Esophagus squamous epithelium (tissue), 5 donors: ENCODE measurements around the gene CELF3. TPM values are rescaled to one million over a fixed set of nuclear protein-coding genes. Genes with fewer than 3 reads are reported as not detected.

Experiments
- DNase-seq: peaks from one replicate; lab custom pipeline; 2025; lab: John Stamatoyannopoulos, UW
- H3K27ac ChIP-seq, 4 donors: fragments of 200-600 bp; sonication (generic); one replicate each; pipeline ENCODE4 v1.5.1; 2016 to 2019; ENCODE audit warnings: mild to moderate bottlenecking in 1 of 4
- H3K27me3 ChIP-seq, 4 donors: fragments of 200-600 bp; sonication (generic); 1 replicate in 3 of 4; 2 replicates in 1 of 4; pipeline versions ENCODE4 v1.5.1 to v1.6.0; 2017 to 2021; ENCODE audit warnings: antibody characterized with exemption in 1 of 4
- H3K36me3 ChIP-seq, 3 donors: fragments of 200-600 bp; sonication (generic); one replicate each; pipeline ENCODE4 v1.5.1; 2016 to 2019
- H3K4me1 ChIP-seq, 3 donors: fragments of 200-600 bp; sonication (generic); one replicate each; pipeline ENCODE4 v1.5.1; 2017 to 2019
- H3K4me3 ChIP-seq, 4 donors: fragments of 200-600 bp; sonication (generic); 1 replicate in 3 of 4; 2 replicates in 1 of 4; pipeline ENCODE4 v1.5.1; 2016 to 2019; ENCODE audit warnings: mild to moderate bottlenecking in 2 of 4, moderate library complexity in 1 of 4
- H3K9me3 ChIP-seq, 3 donors: fragments of 200-600 bp; sonication (generic); one replicate each; pipeline ENCODE4 v1.5.1; 2016 to 2019
- POLR2A ChIP-seq, 4 donors: fragments of 450-650 bp; IDR thresholded peaks; one replicate each; pipeline ENCODE4 v1.6.1; 2017; ENCODE audit warnings: antibody characterized with exemption in 4 of 4, mild to moderate bottlenecking in 4 of 4, moderate library complexity in 3 of 4
- WGBS, 2 donors: methylation state at CpG; one replicate each; pipeline ENCODE4 v1.1.5; 2018; 5-methylcytosine and 5-hydroxymethylcytosine counted together
- intact Hi-C: fragments of 100-400 bp; cut with DNase I; formaldehyde crosslinking; loops from one replicate; pipeline ENCODE4 v1.15.0; 2022
- total RNA-seq, 4 donors: library from RNA; depleted of rRNA; stranded (reverse); fragments of >200 nt; gene quantifications; one replicate each; pipeline ENCODE4 v1.1.0, GENCODE V29; 2016
- TF ChIP-seq, protein P1 (sequence below), 6 experiments: fragments of 450-650 bp in 4 of 6; fragments of 200-600 bp in 2 of 6; sonication (generic) in 2 of 6; IDR thresholded peaks; one replicate each; pipeline ENCODE4 v1.5.1; 2016 to 2019; ENCODE audit warnings: antibody characterized with exemption in 6 of 6, mild to moderate bottlenecking in 4 of 6, moderate library complexity in 4 of 6
- donor health status: DM: yes; HTN: yes; CAD: no.

The CELF3 gene
- total RNA-seq, 4 donors from 2014 or later = 0.19 TPM; not detected in 3

DNA sequence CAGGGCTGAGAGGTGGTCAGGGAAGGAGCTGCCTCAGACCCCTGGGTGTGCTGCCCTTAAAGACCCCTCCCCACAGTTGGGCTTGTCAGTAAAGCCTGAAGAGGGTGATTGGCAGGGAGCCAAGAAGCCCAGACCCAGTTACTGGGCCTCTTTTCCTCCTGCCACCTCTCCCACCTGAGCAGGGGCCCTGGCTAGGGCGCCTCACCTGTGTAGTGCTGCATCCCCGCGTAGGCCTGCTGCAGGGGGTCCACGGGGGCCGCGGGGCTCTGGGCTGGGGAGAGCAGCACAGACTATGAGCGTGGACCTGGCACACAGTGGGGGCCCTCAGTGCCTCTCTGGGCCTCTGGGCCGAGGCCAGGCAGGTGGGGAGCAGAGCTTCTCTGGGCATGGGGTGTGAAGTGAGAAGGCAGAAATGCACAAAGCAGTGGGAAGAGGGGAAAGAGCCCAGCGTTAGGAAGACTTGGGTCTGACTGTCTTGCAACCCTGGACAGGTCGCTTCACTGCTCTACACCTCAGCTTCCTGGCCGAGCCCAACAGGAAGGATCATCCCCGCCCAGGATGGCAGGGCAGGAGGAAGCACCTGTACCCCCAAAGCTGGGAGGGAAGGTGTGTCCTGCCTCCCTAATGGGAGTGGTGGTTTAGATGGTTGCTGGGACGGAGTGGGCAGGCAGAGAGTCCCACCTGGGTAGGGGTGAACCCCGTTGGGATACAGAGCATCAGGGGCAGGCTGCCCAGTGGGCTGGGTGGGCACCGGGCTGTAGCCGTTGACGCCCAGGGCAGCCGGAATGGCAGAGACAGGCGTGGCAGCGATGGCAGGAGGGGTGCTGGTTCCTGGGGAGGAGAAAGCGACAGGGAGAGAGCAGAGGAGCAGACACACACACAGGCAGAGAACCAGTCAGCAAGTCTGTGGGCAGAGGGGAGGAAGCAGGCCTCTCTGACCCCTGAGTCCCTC lies 9.9 kb downstream of the CELF3 start:
- Histone ChIP-seq H3K9me3 (no peaks in the 10 kb centered on the region), H3K4me1 (no peaks in the 10 kb centered on the region), H3K36me3 (peaks cover 0 to 7% (median 0%) of the 10 kb centered on the region in 3 donors), H3K27ac (no peak overlapping the region), H3K4me3 (no peak overlapping the region), H3K27me3 (peaks cover 0 to 7% (median 0%) of the 10 kb centered on the region in 4 donors)
- intact Hi-C loops = no loop called here
- 71 to 77% methylated on average over 7 to 12 of the region's 21 CpGs for WGBS, 2 donors
- TF ChIP-seq POLR2A (IDR thresholded peaks at IDR 0.05) = no peak
- TF ChIP-seq, protein P1, sequence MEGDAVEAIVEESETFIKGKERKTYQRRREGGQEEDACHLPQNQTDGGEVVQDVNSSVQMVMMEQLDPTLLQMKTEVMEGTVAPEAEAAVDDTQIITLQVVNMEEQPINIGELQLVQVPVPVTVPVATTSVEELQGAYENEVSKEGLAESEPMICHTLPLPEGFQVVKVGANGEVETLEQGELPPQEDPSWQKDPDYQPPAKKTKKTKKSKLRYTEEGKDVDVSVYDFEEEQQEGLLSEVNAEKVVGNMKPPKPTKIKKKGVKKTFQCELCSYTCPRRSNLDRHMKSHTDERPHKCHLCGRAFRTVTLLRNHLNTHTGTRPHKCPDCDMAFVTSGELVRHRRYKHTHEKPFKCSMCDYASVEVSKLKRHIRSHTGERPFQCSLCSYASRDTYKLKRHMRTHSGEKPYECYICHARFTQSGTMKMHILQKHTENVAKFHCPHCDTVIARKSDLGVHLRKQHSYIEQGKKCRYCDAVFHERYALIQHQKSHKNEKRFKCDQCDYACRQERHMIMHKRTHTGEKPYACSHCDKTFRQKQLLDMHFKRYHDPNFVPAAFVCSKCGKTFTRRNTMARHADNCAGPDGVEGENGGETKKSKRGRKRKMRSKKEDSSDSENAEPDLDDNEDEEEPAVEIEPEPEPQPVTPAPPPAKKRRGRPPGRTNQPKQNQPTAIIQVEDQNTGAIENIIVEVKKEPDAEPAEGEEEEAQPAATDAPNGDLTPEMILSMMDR (IDR thresholded peaks at IDR 0.05) = no peak
- DNase-seq = no peak

DNA sequence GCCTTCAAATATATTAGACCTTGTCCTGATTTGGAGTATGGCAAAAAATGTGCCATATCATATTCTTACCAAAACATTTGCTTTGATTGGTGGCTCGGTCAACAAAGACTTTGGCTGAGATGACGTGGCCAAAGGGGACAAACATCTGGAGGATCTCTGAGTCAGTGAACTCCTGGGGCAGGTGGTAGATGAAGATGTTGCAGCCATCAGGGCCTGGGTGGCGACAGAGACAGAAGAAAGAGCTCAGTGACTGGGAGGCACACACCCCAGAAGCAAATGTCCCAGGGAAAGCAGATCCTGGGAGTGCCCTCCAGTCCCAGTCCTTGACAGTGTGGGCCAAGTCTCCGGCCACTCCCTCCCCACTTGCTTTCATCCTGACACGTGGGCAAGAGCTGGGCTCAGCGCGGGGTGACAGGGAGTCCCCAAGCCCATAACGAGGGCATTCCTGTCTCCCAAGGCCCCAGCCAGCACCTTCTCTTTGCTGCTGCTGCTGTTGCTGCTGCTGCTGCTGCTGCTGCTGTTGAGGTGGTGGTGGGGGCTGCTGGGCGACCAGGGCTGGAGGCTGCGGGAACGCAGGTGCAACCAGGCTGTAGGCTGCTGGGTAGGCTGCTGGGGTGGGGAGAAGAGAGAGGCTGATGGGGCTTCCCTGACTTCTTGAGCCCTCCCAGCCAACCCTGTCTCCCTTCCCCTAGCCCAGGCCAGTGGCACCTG lies 10.7 kb downstream of the CELF3 start:
- Histone ChIP-seq H3K27me3 (no peaks in the 10 kb centered on the region), H3K36me3 (peaks cover 0 to 16% (median 0%) of the 10 kb centered on the region in 3 donors), H3K4me3 (no peak overlapping the region), H3K27ac (no peak overlapping the region), H3K9me3 (no peaks in the 10 kb centered on the region), H3K4me1 (no peaks in the 10 kb centered on the region)
- 57% methylated on average over 7 to 8 of the region's 11 CpGs for WGBS, 2 donors
- no peak for TF ChIP-seq POLR2A (IDR thresholded peaks at IDR 0.05)
- TF ChIP-seq, protein P1 (IDR thresholded peaks at IDR 0.05) = no peak
- no peak for DNase-seq
- intact Hi-C loops = no loop called here

DNA sequence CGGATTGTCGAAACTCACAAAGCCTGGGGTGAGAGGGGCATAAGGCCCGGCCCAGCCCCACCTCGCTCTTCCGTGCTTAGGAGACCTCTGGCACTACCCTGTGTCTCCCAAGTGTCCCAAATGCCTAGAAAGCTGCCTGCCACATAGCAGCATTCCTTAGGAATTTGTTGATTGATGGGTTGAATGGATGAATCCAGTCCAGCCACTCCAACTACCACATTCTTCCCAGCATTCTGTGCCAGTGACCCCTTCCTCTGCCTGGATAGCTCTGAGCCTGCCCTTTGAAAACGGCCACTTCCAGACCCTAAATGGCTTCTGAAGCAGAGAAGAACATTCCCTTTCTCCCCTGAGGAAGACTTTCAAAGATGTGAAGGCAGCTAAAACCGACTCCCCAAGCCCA lies 11.5 kb downstream of the CELF3 start:
- intact Hi-C loops = no loop called here
- no peaks in the 10 kb centered on the region for H3K27me3 ChIP-seq
- no peaks in the 10 kb centered on the region for H3K9me3 ChIP-seq
- 82 to 90% methylated on average over 7 of the region's 7 CpGs for whole genome bisulfite sequencing, 2 donors
- DNase-seq = no peak
- H3K4me3 ChIP-seq = no peak overlapping the region
- H3K27ac ChIP-seq = no peak overlapping the region
- H3K4me1 ChIP-seq = no peaks in the 10 kb centered on the region
- no peak for TF ChIP-seq POLR2A (IDR thresholded peaks at IDR 0.05)
- peaks cover 0 to 23% (median 0%) of the 10 kb centered on the region in 3 donors for H3K36me3 ChIP-seq

DNA sequence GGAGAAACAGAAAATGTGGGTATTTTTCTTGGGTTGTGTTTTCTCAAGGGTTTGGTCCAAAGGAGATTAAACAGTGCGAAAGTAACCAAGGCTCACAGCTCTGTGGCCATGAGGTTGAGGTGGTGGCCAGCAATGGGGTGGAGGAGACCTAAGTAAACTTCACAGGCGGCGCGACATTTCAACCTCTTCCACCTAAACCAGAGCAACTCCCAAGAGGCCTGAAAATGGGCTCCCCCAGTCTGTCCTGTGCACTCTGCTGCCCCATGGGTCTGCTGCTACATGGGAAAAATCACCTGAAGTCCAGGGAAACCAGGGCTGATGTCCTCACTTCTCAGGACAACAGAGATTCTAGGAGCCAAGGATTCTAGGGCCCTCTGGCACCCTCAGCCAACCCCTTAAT lies 12.4 kb downstream of the CELF3 start:
- DNase-seq = no peak
- Histone ChIP-seq H3K27ac (no peak overlapping the region), H3K4me3 (no peak overlapping the region), H3K36me3 (peaks cover 0 to 32% (median 3%) of the 10 kb centered on the region in 3 donors), H3K27me3 (no peaks in the 10 kb centered on the region), H3K9me3 (no peaks in the 10 kb centered on the region), H3K4me1 (no peaks in the 10 kb centered on the region)
- intact Hi-C loops = no loop called here
- TF ChIP-seq, protein P1 (IDR thresholded peaks at IDR 0.05) = no peak
- no peak for TF ChIP-seq POLR2A (IDR thresholded peaks at IDR 0.05)
- 71 to 100% methylated on average over 4 of the region's 4 CpGs for WGBS, 2 donors

DNA sequence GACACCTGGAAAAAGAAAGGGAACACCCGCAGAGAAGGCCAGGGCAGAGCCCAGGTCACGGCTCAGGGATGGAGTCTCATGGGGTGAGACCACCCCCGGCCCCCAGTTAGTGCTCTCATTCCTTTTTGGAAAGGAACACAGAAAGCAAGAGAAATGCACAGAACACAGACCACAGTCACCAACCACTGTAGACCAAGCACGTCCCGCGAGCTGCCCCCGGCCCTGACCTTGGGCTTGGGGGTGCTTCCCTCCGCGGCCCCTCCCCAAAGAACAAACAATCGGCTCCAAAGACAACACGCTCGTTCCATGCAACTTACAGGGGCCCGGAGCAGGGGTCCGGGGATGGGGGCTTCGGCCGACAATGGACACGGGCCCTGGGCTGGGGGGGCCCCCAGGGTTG lies 12.8 kb downstream of the CELF3 start:
- Histone ChIP-seq H3K27me3 (no peaks in the 10 kb centered on the region), H3K36me3 (peaks cover 0 to 37% (median 7%) of the 10 kb centered on the region in 3 donors), H3K4me1 (no peaks in the 10 kb centered on the region), H3K9me3 (no peaks in the 10 kb centered on the region), H3K4me3 (no peak overlapping the region), H3K27ac (no peak overlapping the region)
- intact Hi-C loops = no loop called here
- no peak for TF ChIP-seq POLR2A (IDR thresholded peaks at IDR 0.05)
- TF ChIP-seq, protein P1 (IDR thresholded peaks at IDR 0.05) = no peak
- WGBS, 2 donors = 56 to 64% methylated on average over 9 to 11 of the region's 17 CpGs
- DNase-seq = no peak
